Measurements from ENCODE around the gene ZNF366.

Gene ZNF366

DNA sequence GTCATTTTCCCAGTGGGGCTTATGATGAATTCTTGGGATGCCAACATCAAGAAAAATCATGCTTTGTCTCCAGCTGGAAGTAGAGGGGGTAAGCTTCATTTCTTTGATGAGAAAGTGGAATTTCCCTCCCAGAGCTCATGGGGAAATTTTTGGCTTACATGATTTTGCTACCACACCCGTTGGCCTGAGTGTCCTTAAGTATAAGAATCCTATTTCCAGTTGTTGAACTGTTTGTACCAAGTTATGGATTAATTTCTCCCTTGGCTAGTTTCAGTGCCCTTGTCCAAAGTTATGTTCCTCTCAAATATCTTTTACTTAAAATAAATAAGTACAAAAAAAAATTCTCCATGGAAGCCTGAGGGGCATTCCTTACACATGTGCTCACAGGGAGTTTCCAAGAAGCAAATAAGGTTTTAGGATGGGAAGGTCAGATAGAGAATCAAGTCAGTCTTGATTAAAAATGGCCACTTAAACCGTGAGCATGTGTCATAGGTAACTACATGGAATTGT lies 104.8 kb downstream of the ZNF366 start:
- no peak for DNase-seq

DNA sequence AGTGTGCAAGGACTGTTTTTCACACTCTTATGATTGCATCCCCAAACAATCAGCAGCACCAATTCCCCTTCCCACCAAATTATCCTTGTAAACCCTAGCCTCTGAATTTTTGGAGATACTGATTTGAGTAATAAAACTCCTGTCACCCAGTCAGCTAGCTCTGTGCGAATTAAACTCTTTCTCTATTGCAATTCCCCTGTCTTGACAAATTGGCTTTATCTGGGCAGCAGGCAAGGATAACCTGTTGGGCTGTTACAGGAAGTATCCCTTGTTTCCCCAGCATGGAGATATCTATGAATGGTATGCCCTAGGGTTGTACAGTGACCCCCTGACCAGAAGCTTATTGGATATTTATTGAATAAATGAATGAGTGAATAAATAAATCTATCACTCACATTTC lies 106.3 kb downstream of the ZNF366 start:
- no peak for DNase-seq

DNA sequence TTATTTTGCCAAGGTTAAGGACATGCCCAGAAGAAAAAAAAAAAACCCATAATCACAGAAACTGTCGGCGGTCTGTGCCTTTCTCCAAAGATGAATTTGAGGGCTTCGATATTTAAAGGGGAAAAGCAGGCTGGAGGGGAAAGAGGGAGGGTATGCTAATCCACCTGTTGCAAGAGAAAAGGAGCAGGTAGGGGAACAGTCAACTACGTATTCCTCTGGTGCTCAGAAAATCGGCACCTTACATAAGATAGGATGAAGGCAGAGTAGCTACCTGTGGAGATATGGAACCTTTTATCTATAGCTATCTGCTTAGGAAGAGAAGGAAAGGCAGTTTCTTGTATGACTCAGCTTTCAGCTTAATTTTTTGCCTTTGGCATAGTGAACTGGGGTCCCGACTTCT lies 109.4 kb downstream of the ZNF366 start:
- no peak for DNase-seq

DNA sequence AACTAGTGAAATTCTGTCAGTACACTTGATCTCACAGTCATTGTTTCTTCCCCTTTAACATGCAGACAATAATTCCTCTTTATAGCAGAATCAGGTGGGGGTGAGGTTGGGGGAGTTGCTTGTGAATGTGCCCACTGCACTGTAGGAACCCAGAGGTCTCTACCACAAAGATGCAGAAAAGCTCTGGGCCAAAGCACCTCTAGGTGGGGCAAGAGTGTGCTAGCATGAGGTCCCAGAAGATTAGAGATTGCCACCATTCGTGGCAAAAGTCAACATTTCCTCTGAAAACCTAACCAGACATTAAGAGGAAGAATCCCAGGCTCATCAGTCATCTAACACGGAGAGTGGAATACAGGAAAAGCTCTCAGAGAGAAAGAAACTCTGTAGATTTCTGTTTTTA lies 112.5 kb downstream of the ZNF366 start:
- DNase-seq, result no peak

DNA sequence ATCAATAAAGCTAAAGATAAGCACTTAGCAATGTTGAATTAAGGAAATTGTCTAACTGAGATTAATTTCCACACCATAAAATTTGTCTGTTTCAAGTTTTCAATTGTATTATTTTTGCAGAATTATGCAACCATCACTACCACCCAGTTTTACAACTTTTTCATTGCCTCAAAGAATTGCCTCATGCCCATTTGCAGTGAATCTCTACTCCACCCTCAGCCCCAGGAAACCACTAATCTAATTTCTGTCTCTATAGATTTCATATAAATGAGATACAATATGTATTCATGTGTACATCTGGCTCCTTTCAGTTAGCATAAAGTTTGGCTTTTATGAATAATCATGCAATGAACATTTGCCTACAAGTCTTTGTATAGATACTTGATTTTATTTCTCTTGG lies 114.2 kb downstream of the ZNF366 start:
- no peak for DNase-seq

Measured in CD4-positive, alpha-beta T cell treated with Interleukin-21 for 1 hour (primary cell).